Esophagus squamous epithelium (tissue), 5 donors: ENCODE results near the gene MAD1L1. TPM values are rescaled to one million over a fixed set of nuclear protein-coding genes. Genes with fewer than 3 reads are reported as not detected.
"Not testable (repeated sequence)": the region's sequence is repeated elsewhere in the genome, so short reads cannot be mapped to it uniquely, and the experiment has no call there.

Experiments
- DNase-seq: peaks from one replicate; lab custom pipeline; 2025; lab: John Stamatoyannopoulos, UW
- H3K27ac ChIP-seq, 4 donors: fragments of 200-600 bp; sonication (generic); one replicate each; pipeline ENCODE4 v1.5.1; 2016 to 2019; ENCODE audit warnings: mild to moderate bottlenecking in 1 of 4
- H3K27me3 ChIP-seq, 4 donors: fragments of 200-600 bp; sonication (generic); 1 replicate in 3 of 4; 2 replicates in 1 of 4; pipeline versions ENCODE4 v1.5.1 to v1.6.0; 2017 to 2021; ENCODE audit warnings: antibody characterized with exemption in 1 of 4
- H3K36me3 ChIP-seq, 3 donors: fragments of 200-600 bp; sonication (generic); one replicate each; pipeline ENCODE4 v1.5.1; 2016 to 2019
- H3K4me1 ChIP-seq, 3 donors: fragments of 200-600 bp; sonication (generic); one replicate each; pipeline ENCODE4 v1.5.1; 2017 to 2019
- H3K4me3 ChIP-seq, 4 donors: fragments of 200-600 bp; sonication (generic); 1 replicate in 3 of 4; 2 replicates in 1 of 4; pipeline ENCODE4 v1.5.1; 2016 to 2019; ENCODE audit warnings: mild to moderate bottlenecking in 2 of 4, moderate library complexity in 1 of 4
- H3K9me3 ChIP-seq, 3 donors: fragments of 200-600 bp; sonication (generic); one replicate each; pipeline ENCODE4 v1.5.1; 2016 to 2019
- POLR2A ChIP-seq, 4 donors: fragments of 450-650 bp; IDR thresholded peaks; one replicate each; pipeline ENCODE4 v1.6.1; 2017; ENCODE audit warnings: antibody characterized with exemption in 4 of 4, mild to moderate bottlenecking in 4 of 4, moderate library complexity in 3 of 4
- WGBS, 2 donors: methylation state at CpG; one replicate each; pipeline ENCODE4 v1.1.5; 2018; 5-methylcytosine and 5-hydroxymethylcytosine counted together
- intact Hi-C: fragments of 100-400 bp; cut with DNase I; formaldehyde crosslinking; loops from one replicate; pipeline ENCODE4 v1.15.0; 2022
- total RNA-seq, 4 donors: library from RNA; depleted of rRNA; stranded (reverse); fragments of >200 nt; gene quantifications; one replicate each; pipeline ENCODE4 v1.1.0, GENCODE V29; 2016
- TF ChIP-seq, protein P1 (sequence below), 6 experiments: fragments of 450-650 bp in 4 of 6; fragments of 200-600 bp in 2 of 6; sonication (generic) in 2 of 6; IDR thresholded peaks; one replicate each; pipeline ENCODE4 v1.5.1; 2016 to 2019; ENCODE audit warnings: antibody characterized with exemption in 6 of 6, mild to moderate bottlenecking in 4 of 6, moderate library complexity in 4 of 6
- donor health status: DM: yes; HTN: yes; CAD: no.

The MAD1L1 gene
- total RNA-seq, 4 donors from 2014 or later = 16.6 to 40.4 (median 30.2) TPM

GRCh38 chr7:1973321-1974251, 259.2 kb downstream of the MAD1L1 start:
- DNase-seq = no peak
- TF ChIP-seq POLR2A (IDR thresholded peaks at IDR 0.05) = no peak
- TF ChIP-seq, protein P1, sequence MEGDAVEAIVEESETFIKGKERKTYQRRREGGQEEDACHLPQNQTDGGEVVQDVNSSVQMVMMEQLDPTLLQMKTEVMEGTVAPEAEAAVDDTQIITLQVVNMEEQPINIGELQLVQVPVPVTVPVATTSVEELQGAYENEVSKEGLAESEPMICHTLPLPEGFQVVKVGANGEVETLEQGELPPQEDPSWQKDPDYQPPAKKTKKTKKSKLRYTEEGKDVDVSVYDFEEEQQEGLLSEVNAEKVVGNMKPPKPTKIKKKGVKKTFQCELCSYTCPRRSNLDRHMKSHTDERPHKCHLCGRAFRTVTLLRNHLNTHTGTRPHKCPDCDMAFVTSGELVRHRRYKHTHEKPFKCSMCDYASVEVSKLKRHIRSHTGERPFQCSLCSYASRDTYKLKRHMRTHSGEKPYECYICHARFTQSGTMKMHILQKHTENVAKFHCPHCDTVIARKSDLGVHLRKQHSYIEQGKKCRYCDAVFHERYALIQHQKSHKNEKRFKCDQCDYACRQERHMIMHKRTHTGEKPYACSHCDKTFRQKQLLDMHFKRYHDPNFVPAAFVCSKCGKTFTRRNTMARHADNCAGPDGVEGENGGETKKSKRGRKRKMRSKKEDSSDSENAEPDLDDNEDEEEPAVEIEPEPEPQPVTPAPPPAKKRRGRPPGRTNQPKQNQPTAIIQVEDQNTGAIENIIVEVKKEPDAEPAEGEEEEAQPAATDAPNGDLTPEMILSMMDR (IDR thresholded peaks at IDR 0.05) = no peak
- Histone ChIP-seq H3K27me3 (no peaks in the 10 kb centered on the region), H3K9me3 (no peaks in the 10 kb centered on the region), H3K27ac (no peak overlapping the region), H3K4me3 (no peak overlapping the region), H3K36me3 (peaks cover 0 to 40% (median 0%) of the 10 kb centered on the region in 3 donors), H3K4me1 (no peaks in the 10 kb centered on the region)
- intact Hi-C loops = no loop called here
- 97 to 100% methylated on average over 3 to 17 of the region's 33 CpGs for WGBS, 2 donors

- Histone ChIP-seq H3K4me3 (no peak overlapping the region), H3K9me3 (no peaks in the 10 kb centered on the region), H3K27ac (no peak overlapping the region), H3K4me1 (no peaks in the 10 kb centered on the region), H3K36me3 (peaks cover 0 to 40% (median 0%) of the 10 kb centered on the region in 3 donors), H3K27me3 (no peaks in the 10 kb centered on the region)
- TF ChIP-seq POLR2A (IDR thresholded peaks at IDR 0.05) = no peak
- TF ChIP-seq, protein P1 (IDR thresholded peaks at IDR 0.05) = no peak
- intact Hi-C loops = no loop called here
- no peak for DNase-seq
- 91% methylated on average over 8 to 9 of the region's 9 CpGs for WGBS, 2 donors
Measured at GRCh38 chr7:1972744-1973143, 260.0 kb downstream of the MAD1L1 start.

DNA sequence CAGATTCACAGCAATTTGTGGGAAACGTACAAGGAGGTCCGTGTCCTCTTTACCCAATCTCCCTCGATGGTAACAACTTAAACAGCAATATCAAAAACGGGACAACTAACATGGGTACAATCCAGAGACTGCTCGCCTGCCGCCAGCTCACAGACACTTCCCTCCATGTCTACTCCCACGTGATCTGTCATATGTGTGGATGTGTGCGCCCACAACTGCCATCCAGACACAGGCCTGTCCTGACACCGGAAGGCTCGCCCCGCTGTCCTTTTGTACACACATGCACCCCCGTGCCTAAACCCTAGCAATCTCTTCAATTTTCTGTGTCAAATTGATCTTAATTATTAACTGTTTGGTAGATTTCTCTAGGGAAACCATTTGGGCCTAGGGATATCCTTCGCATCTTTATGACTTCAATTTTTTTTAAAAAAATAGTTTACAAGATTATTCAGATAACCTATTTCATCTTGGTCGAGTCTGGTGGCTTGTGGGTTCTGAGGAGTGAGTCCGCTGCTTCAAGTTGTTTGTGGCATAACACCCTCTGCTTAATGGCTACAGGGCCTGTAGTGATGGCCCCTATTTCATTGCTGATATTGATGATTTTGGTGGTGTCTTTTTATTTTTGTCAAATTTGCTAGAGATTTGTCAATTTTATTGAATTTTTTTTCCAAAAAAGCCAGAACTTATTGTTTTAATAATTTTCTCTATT, 260.6 kb downstream of the MAD1L1 start:
- H3K4me3 ChIP-seq = no peak overlapping the region
- H3K27me3 ChIP-seq = no peaks in the 10 kb centered on the region
- TF ChIP-seq, protein P1 (IDR thresholded peaks at IDR 0.05) = no peak
- TF ChIP-seq POLR2A (IDR thresholded peaks at IDR 0.05) = no peak
- 94 to 96% methylated on average over 15 of the region's 15 CpGs for WGBS, 2 donors
- H3K4me1 ChIP-seq = no peaks in the 10 kb centered on the region
- H3K36me3 ChIP-seq = peaks cover 0 to 37% (median 0%) of the 10 kb centered on the region in 3 donors
- H3K9me3 ChIP-seq = no peaks in the 10 kb centered on the region
- intact Hi-C loops = no loop called here
- H3K27ac ChIP-seq = no peak overlapping the region
- no peak for DNase-seq

GRCh38 chr7:1970895-1971294, 261.9 kb downstream of the MAD1L1 start:
- WGBS, 2 donors = 94 to 100% methylated on average over 5 to 19 of the region's 19 CpGs
- H3K4me1 ChIP-seq = no peaks in the 10 kb centered on the region
- H3K27ac ChIP-seq = no peak overlapping the region
- TF ChIP-seq POLR2A (IDR thresholded peaks at IDR 0.05) = no peak
- TF ChIP-seq, protein P1 (IDR thresholded peaks at IDR 0.05) = no peak
- H3K27me3 ChIP-seq = no peaks in the 10 kb centered on the region
- no peak for DNase-seq
- peaks cover 0 to 25% (median 0%) of the 10 kb centered on the region in 3 donors for H3K36me3 ChIP-seq
- H3K4me3 ChIP-seq = no peak overlapping the region
- intact Hi-C loops = no loop called here
- H3K9me3 ChIP-seq = no peaks in the 10 kb centered on the region

GRCh38 chr7:1970285-1970660, 262.5 kb downstream of the MAD1L1 start:
- H3K4me3 ChIP-seq, intact Hi-C loops, H3K27me3 ChIP-seq, H3K9me3 ChIP-seq, H3K27ac ChIP-seq, DNase-seq, H3K4me1 ChIP-seq: not testable (repeated sequence)
- 92 to 98% methylated on average over 7 to 10 of the region's 10 CpGs for WGBS, 2 donors
- peaks cover 0 to 19% (median 0%) of the 10 kb centered on the region in 3 donors for H3K36me3 ChIP-seq
